ENCODE results near the gene UBFD1. TPM values are rescaled to one million over a fixed set of nuclear protein-coding genes. Genes with fewer than 3 reads are reported as not detected.
A peak's percentile ranks its signal among the peaks of the same experiment; 100 is the strongest.
"Not testable (repeated sequence)": the region's sequence is repeated elsewhere in the genome, so short reads cannot be mapped to it uniquely, and the experiment has no call there.

UBFD1 gene
- total and polyA plus RNA-seq, 7 donors: 44.8 to 147 (median 115) TPM

- H3K9me3 ChIP-seq: no peaks in the 10 kb centered on the region
- H3K27ac ChIP-seq: peak within 1 kb of the TSS; percentile 95
- peak; percentile 11 for TF ChIP-seq CTCF (IDR thresholded peaks at IDR 0.05)
- ATAC-seq (peak; percentile 89 to 93 (median 90)), DNase-seq (peak; percentile 84 to 91)
- WGBS, 3 donors: 1 to 3% (median 1%) methylated on average over 40 to 71 of the region's 71 CpGs
- peaks cover 11% of the 10 kb centered on the region for H3K4me1 ChIP-seq
- no peaks in the 10 kb centered on the region for H3K27me3 ChIP-seq (ENCODE audit: insufficient read depth in 3 of 3, low read length in 2 of 3)
- H3K36me3 ChIP-seq (ENCODE audit: insufficient read depth in 1 of 2, low read depth in 1 of 2): peaks cover 2 to 15% of the 10 kb centered on the region in 2 donors
- intact Hi-C loops (cut with DNase I): loop anchor here in 1 of 2 donors (5.0 kb wide), 1 partner anchor 47 kb away; the partner anchor contains the start of genes EARS2 and UBFD1
- peak within 1 kb of the TSS; percentile 94 for H3K4me3 ChIP-seq
Observed at GRCh38 chr16:23510164-23510914, 47.2 kb upstream of the UBFD1 start, which contains the start of gene GGA2. Gene GGA2 (minus strand): TSS chr16:23510494. CDS start chr16:23510411, 83 bp downstream.

- Histone ChIP-seq H3K4me3 (peak overlapping the region; percentile 94), H3K36me3 (ENCODE audit: insufficient read depth in 1 of 2, low read depth in 1 of 2) (peaks cover 2 to 16% of the 10 kb centered on the region in 2 donors)
- H3K27me3 ChIP-seq (ENCODE audit: insufficient read depth in 3 of 3, low read length in 2 of 3); H3K9me3 ChIP-seq; ATAC-seq; H3K27ac ChIP-seq; H3K4me1 ChIP-seq; DNase-seq: not testable (repeated sequence)
- WGBS, 3 donors: 67 to 79% (median 72%) methylated on average over 10 of the region's 10 CpGs
- intact Hi-C loops (cut with DNase I): loop anchor here in 1 of 2 donors (5.0 kb wide), 1 partner anchor 46 kb away; the partner anchor contains the start of genes EARS2 and UBFD1
Observed at GRCh38 chr16:23510915-23511270, 46.6 kb upstream of the UBFD1 start.

GRCh38 chr16:23511731-23512130 lies 45.8 kb upstream of the UBFD1 start:
- H3K4me3 ChIP-seq: no peak overlapping the region
- no peak for TF ChIP-seq CTCF (IDR thresholded peaks at IDR 0.05)
- intact Hi-C loops (cut with DNase I): loop anchor here in 1 of 2 donors (5.0 kb wide), 1 partner anchor 46 kb away; the partner anchor contains the start of genes EARS2 and UBFD1
- ATAC-seq (no peak), DNase-seq (no peak)
- H3K36me3 ChIP-seq (ENCODE audit: insufficient read depth in 1 of 2, low read depth in 1 of 2): peaks cover 2 to 16% of the 10 kb centered on the region in 2 donors
- H3K4me1 ChIP-seq: no peaks in the 10 kb centered on the region
- WGBS, 3 donors: 92 to 96% (median 93%) methylated on average over 7 of the region's 7 CpGs
- H3K27me3 ChIP-seq (ENCODE audit: insufficient read depth in 3 of 3, low read length in 2 of 3): no peaks in the 10 kb centered on the region
- H3K9me3 ChIP-seq: no peaks in the 10 kb centered on the region
- H3K27ac ChIP-seq: no peak overlapping the region

- Histone ChIP-seq H3K4me3 (no peak overlapping the region), H3K9me3 (no peaks in the 10 kb centered on the region), H3K4me1 (no peaks in the 10 kb centered on the region), H3K27me3 (ENCODE audit: insufficient read depth in 3 of 3, low read length in 2 of 3) (no peaks in the 10 kb centered on the region), H3K27ac (no peak overlapping the region), H3K36me3 (ENCODE audit: insufficient read depth in 1 of 2, low read depth in 1 of 2) (peaks cover 2 to 16% of the 10 kb centered on the region in 2 donors)
- intact Hi-C loops (cut with DNase I): loop anchor here in 1 of 2 donors (5.0 kb wide), 1 partner anchor 45 kb away; the partner anchor contains the start of genes EARS2 and UBFD1
- 90 to 92% (median 91%) methylated on average over 4 of the region's 4 CpGs for WGBS, 3 donors
- ATAC-seq: no peak
- TF ChIP-seq CTCF (IDR thresholded peaks at IDR 0.05): no peak
- DNase-seq: no peak
Observed at GRCh38 chr16:23512168-23512695, 45.3 kb upstream of the UBFD1 start.

Measured in psoas muscle (tissue), 8 donors.